Measurements from ENCODE around the gene FLCN.
"Not testable (repeated sequence)": the region's sequence is repeated elsewhere in the genome, so short reads cannot be mapped to it uniquely, and the experiment has no call there.

FLCN gene

GRCh38 chr17:17206124-17206912 is 30.6 kb downstream of the FLCN start, which contains the start of gene PLD6:
TSS of gene PLD6 (minus strand) at chr17:17206333. CDS start at chr17:17206286, 47 bp downstream.
- peak; percentile 69 for DNase-seq

- no peak for DNase-seq
Observed at GRCh38 chr17:17205368-17206123, 31.4 kb downstream of the FLCN start.

- DNase-seq = no peak
Observed at GRCh38 chr17:17204635-17205231, 32.2 kb downstream of the FLCN start.

- no peak for DNase-seq
Observed at GRCh38 chr17:17204041-17204591, 32.9 kb downstream of the FLCN start.

- no peak for DNase-seq
Observed at GRCh38 chr17:17203173-17203730, 33.7 kb downstream of the FLCN start.

GRCh38 chr17:17201907-17202306 is 35.1 kb downstream of the FLCN start:
- DNase-seq = no peak

- no peak for DNase-seq
Observed at GRCh38 chr17:17201271-17201670, 35.7 kb downstream of the FLCN start.

- no peak for DNase-seq
Observed at GRCh38 chr17:17200831-17201230, 36.1 kb downstream of the FLCN start.

GRCh38 chr17:17200311-17200710 is 36.7 kb downstream of the FLCN start:
- DNase-seq = no peak

- no peak for DNase-seq
Observed at GRCh38 chr17:17198281-17198680, 38.7 kb downstream of the FLCN start.

- DNase-seq = no peak
Observed at GRCh38 chr17:17196776-17197175, 40.2 kb downstream of the FLCN start.

- DNase-seq = not testable (repeated sequence)
Observed at GRCh38 chr17:17195466-17195865, 41.5 kb downstream of the FLCN start.

GRCh38 chr17:17191961-17192381 is 45.0 kb downstream of the FLCN start:
- no peak for DNase-seq

- no peak for DNase-seq
Observed at GRCh38 chr17:17191346-17191792, 45.6 kb downstream of the FLCN start.

- DNase-seq = no peak
Observed at GRCh38 chr17:17190188-17190587, 46.8 kb downstream of the FLCN start.

- no peak for DNase-seq
Observed at GRCh38 chr17:17189559-17189958, 47.4 kb downstream of the FLCN start.

GRCh38 chr17:17188586-17188985 is 48.4 kb downstream of the FLCN start:
- no peak for DNase-seq

GRCh38 chr17:17186551-17187505 is 50.1 kb downstream of the FLCN start:
- no peak for DNase-seq

- DNase-seq = no peak
Observed at GRCh38 chr17:17186051-17186450, 50.9 kb downstream of the FLCN start.

- DNase-seq = not testable (repeated sequence)
Observed at GRCh38 chr17:17184985-17185757, 51.8 kb downstream of the FLCN start.

- no peak for DNase-seq
Observed at GRCh38 chr17:17183744-17184143, 53.2 kb downstream of the FLCN start.
